HG02763 (cell line): ENCODE measurements around the gene DIDO1.

Source experiments
- ATAC-seq: cut with Tn5 transposase; IDR thresholded peaks from one replicate; pipeline ENCODE4 v1.9.1; 2021; ENCODE audit warnings: mild to moderate bottlenecking, moderate library complexity; ENCODE audit not compliant: unreplicated experiment

Gene DIDO1

GRCh38 chr20:62951896-62952372 is 25.6 kb upstream of the DIDO1 start:
- no peak for ATAC-seq

- no peak for ATAC-seq
These were observed 25.0 kb upstream of the DIDO1 start for GRCh38 chr20:62951143-62951895.

- ATAC-seq, result no peak
These were observed 24.4 kb upstream of the DIDO1 start for GRCh38 chr20:62950741-62951140.

- no peak for ATAC-seq
These were observed 23.7 kb upstream of the DIDO1 start for GRCh38 chr20:62949962-62950361.

GRCh38 chr20:62949153-62949821 is 23.0 kb upstream of the DIDO1 start:
- no peak for ATAC-seq

GRCh38 chr20:62947532-62948300 is 21.4 kb upstream of the DIDO1 start:
- ATAC-seq, result no peak

GRCh38 chr20:62946918-62947317 is 20.6 kb upstream of the DIDO1 start:
- no peak for ATAC-seq

GRCh38 chr20:62945771-62946339 is 19.6 kb upstream of the DIDO1 start:
- no peak for ATAC-seq

GRCh38 chr20:62944746-62945145 is 18.4 kb upstream of the DIDO1 start:
- no peak for ATAC-seq

- ATAC-seq, result no peak
These were observed 17.9 kb upstream of the DIDO1 start for GRCh38 chr20:62944184-62944583.

GRCh38 chr20:62943396-62943795 is 17.1 kb upstream of the DIDO1 start:
- no peak for ATAC-seq

GRCh38 chr20:62942456-62942855 is 16.2 kb upstream of the DIDO1 start:
- no peak for ATAC-seq

- no peak for ATAC-seq
These were observed 15.5 kb upstream of the DIDO1 start for GRCh38 chr20:62941792-62942191.

GRCh38 chr20:62940875-62941274 is 14.6 kb upstream of the DIDO1 start:
- ATAC-seq, result no peak

- peak; percentile 41 for ATAC-seq
These were observed 12.0 kb upstream of the DIDO1 start, which contains the start of gene GID8 for GRCh38 chr20:62938105-62938888. Gene GID8 (plus strand): TSS chr20:62938147. CDS start chr20:62941503, 3,356 bp downstream.

- ATAC-seq, result peak; percentile 86
These were observed 11.2 kb upstream of the DIDO1 start for GRCh38 chr20:62937268-62938104.

- ATAC-seq, result no peak
These were observed 9.8 kb upstream of the DIDO1 start for GRCh38 chr20:62935968-62936585.

GRCh38 chr20:62935204-62935967 is 9.1 kb upstream of the DIDO1 start:
- no peak for ATAC-seq
